CD4-positive, alpha-beta T cell treated with Interleukin-6 at 100 ng/mL for 8 hours (primary cell): Measurements from ENCODE around the gene NHERF1.
A peak's percentile ranks its signal among the peaks of the same experiment; 100 is the strongest.

Experiments
- DNase-seq: peaks from one replicate; pipeline ENCODE4 v3.0.0-alpha.2; 2020; ENCODE audit warnings: mixed read lengths, low spot score

Gene NHERF1

DNA sequence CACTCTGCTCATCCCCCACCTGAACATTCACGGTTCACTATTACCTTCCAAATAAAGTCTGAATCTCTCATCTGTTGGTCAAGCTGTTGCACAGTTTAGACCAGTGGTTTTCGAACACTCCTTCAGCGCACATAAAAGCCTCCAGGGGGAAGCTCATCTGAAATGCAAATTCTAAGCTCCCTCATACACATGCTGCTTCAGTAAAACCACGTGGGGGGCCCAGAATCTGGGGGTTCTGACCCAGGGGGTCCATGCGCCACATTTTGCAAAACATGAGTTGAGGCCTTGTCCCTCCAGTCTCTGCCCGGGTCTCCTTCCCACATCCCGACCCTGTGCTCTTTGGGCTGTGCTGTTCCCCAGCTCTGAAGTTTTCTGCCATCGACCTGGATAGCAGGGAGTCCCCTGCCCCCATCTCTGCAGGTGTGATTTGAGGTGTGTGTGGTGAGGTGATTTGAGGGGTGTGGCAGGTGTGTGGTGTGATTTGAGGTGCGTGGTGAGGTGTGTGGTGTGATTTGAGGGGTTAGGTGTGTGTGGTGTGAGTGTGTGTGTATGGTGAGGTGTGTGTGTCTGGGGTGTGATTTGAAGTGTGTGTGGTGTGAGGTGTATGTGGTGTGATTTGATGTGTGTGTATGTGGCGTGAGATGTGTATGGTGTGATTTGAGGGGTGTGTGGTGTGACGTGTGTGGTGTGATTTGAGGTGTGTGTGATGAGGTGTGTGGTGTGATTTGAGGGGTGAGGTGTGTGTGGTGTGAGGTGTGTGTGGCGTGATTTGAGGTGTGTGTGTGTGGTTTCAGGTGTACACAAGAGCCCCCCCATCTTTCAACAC is 16.2 kb upstream of the NHERF1 start:
- DNase-seq: no peak

DNA sequence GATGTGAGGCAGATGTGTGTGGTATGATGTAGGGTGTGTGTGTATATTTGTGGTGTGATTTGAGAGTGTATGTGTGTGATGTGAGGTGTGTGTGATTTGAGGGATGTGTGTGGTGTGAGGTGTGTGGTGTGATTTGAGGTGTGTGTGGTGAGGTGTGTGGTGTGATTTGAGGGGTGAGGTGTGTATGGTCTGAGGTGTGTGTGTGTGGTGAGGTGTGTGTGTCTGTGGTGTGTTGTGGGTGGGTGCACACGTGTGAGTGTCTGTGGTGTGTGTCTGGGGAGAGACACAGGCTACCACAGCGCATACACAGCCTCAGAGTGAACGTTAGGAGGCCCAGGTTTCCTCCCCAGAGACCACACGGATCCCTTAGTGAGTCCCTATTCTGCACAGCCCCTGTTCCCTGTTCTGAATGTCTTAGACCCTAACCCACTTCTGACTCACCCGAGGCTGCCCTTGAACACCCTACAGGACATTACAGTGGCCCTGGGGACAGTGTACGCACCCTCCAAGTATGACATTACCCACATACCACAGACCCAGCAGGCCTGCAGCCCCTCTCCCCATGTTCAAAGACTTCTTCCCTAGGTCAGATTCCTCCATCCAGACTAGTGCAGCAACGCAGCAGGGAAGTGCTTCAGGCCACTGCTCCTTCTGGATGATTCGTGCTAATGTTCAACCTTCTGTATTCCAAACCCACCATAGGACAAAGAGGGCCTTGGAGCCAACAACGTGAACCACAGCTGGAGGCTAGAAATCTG is 14.9 kb upstream of the NHERF1 start:
- DNase-seq: no peak

DNA sequence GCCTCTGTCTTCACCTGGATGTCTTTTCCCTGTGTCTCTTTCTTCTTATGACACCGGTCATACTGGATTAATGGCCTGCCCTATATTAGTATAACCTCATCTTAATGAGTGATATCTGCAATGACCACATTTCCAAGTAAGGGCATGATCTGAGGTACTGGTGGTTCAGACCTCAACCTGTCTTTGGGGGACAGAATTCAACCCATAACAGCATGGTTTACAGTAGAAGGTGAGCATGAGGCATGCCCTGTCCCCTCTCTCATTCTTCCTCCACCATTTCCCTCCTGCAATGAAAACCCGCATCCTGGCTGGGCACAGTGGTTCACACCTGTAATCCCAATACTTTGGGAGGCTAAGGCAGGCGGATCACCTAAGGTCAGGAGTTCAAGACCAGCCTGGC is 14.2 kb upstream of the NHERF1 start:
- DNase-seq: no peak

DNA sequence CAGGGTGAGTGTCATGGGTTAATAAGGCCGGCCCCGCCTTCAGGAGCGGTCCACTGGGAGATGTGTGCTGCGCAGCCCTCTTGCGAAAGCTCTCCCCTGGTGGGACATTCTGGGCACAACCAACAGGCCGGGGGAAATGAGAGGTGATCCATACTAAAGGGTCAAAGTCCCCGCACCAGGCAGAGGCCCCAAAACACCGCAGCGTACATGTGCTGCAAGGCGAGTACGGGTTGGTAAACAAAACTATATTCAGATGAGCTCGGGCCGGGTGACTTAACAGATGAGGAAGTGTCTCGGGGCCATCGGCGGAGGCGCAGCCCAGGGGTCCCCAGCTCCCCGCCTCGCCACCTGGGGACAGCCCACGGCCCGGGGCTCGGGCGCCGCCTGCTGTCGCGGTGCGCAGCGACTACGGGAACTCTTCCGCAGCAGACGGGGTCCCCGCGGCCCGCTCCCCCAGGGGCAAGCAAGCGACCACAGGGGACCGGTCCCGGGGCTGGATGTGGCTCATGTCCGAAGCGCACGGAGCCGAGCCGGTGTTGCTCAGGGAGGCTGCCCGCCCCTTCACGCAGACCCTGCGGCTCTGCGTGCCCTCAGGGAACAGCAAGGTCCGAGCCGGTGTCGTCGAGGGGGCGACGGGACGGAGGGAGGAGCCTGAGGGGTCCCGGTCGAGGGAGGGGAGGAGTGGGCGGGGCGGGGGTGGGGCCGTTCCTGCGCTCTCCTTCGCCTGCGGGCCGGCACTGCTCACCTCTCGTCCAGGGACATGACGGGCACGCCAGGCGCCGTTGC is 11.7 kb upstream of the NHERF1 start, which contains the start of gene RAB37:
Gene RAB37 (plus strand): TSS at position 744 of the 786 bp plus-strand sequence. CDS start 17 bp downstream, at position 761.
- DNase-seq: peak; percentile 40

DNA sequence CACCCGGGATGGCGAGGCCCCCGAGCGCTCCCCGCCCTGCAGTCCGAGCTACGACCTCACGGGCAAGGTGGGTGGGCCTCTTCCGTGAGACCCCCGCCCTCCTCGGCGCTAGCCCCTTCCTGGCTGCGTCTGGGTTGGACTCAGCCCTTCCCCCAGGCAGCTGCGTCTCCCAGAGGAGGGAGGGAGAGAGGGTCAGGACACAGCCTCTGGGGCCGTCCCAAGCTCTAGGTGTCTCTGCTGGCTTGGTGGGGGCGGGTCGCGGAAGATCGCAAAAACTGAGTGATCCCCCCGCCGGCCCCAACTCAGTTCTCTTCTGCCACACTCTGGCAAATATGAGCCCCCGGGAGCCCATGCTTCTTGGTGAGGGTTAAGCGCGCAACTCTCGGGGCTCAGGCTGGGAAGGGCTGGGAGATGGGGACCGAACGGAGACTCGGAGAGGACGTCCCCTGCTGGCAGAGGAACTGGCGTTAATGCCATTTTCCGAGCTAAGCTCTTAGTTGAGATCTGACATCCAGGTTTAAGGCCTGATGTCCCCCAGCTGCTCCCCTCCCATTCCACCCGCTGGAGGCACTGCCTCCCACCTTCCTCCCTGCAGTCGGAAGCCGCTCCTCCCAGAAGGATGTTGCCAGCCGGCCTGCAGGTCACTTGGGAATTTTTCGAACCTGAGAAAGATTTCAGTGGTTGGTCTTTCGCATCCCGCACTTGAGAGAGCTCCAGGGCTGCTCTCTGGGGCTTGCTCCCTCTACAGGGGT is 11.0 kb upstream of the NHERF1 start:
- peak; percentile 38 for DNase-seq

DNA sequence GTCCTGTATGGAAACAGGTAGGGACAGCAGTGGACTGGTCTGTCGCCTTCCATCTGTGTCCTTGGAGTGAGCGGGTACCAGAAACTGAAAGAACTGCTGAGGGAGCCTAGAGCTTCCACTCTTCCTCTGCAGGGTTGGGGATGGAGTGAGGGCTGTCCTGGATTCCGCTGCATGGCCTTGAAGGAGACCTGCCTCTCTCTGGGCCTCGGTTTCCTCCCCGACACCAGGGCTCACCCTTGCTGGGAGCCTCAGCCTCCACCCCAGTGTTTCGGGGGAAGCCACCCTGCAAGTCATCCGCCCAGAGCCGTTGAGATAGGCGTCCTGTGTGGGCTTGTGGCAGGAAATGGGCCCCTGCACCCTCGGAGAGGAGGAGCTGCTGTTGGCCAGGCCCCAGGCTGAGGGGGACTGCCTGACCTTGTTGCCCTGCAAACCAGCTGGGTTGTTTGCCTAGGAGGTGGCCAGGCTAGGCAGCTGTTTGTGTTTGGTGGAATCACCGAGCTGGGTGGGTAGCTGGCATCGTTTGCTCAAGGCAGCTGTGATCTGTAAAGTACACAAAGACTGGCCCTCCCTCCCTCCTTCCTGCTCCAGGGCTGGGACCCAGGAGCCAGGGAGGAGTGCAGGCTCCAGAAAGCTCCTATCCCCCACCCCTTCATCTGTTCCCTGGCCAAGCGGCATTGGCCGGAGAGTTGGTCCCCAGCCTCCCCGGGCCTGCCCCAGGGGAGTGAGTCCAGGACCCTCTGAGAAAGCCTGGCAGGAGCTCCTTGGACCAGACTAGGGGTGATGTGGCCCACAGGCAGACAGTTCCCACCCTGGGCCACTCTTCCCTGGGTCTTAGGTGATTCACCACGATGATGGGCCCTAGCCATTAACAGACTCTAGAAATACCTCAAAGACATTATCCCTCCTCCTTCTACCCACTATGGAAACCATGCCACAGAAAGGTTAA is 10.1 kb upstream of the NHERF1 start:
- peak; percentile 83 for DNase-seq

DNA sequence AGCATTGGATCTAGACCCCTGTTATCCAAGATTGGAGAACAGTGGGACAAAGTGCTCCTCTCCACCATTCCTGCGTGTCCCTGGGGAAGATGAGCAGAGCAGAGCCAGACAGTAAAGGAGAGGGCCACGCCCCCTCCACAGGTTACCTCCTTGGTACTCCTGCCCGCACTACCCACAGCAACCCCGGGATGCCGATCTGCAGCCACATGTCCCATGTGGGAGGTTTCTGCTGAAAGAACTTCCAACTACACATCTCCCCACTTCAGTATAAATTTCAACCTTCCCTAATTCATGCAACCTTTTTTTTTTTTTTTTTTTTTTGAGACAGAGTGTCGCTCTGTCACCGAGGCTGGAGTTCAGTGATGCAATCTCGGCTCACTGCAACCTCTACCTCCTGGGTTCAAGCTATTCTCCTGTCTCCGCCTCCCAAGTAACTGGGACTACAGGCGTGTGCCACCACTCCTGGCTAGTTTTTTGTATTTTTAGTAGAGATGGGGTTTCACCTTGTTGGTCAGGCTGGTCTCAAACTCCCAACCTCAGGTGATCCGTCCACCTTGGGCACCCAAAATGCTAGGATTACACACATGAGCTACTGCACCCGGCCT is 9.1 kb upstream of the NHERF1 start:
- no peak for DNase-seq

DNA sequence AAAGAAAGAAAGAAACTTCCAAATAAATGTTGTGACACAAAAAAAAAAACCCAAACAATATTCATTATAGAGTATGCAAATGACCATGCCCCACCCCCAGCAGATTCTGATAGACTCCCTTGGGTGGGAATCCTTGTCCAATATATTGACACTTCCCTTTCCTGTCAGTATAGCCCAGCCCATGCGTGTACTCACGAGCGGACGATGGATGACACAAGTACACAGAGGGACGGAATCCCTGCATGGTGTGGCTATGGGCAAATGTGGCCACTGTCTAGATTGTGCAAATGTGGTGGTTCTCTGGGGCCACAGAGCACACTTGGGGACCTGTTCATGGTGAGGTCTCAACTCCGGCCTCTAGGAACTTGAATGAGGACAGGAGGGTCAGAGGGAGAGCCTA is 8.3 kb upstream of the NHERF1 start:
- DNase-seq: no peak

DNA sequence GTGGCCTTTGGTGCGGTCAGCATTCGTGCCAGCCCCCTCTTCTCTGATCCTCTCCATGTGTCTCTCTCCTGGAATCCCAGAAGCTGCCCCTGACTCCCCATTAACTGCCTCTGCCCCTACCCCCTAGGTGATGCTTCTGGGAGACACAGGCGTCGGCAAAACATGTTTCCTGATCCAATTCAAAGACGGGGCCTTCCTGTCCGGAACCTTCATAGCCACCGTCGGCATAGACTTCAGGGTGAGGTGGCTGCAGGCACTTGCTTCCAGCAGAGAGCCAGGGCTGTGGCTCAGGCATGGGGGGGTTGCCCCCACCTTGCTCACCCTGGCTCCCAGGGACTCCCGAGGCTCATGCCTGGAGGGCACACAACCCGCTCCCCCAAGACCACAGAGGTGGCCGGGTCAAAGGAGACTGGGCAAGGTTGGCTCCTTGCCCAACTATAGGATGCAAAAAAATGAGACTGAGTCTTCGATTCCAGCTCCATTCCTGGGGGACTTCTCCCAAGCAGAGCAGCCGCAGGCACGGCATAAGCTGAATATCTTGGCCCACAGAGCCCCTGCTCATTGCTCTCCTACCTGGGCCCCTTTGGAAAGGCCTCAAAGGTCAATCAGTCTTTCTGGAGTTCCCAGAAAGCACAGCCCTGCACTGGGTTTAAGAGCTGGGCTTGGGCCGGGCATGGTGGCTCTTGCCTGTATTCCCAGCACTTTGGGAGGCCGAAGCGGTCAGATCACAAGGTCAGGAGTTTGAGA is 7.6 kb upstream of the NHERF1 start:
- DNase-seq: no peak

DNA sequence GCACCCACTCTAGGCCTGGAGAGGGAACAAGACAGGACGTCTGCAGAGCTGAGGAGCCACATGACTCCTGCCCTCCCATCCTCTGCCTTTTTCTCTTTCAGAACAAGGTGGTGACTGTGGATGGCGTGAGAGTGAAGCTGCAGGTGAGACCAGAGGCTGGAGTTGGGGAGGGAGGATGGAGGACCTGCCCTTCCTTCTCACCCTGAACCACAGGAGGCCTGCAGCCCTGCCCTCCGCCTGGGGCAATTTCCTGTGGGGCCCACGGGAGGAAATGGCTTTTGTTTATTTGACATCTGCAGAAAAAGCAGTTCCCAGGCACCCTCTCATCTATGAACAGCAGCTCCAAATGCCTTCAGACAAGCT is 6.3 kb upstream of the NHERF1 start:
- DNase-seq: peak; percentile 74

DNA sequence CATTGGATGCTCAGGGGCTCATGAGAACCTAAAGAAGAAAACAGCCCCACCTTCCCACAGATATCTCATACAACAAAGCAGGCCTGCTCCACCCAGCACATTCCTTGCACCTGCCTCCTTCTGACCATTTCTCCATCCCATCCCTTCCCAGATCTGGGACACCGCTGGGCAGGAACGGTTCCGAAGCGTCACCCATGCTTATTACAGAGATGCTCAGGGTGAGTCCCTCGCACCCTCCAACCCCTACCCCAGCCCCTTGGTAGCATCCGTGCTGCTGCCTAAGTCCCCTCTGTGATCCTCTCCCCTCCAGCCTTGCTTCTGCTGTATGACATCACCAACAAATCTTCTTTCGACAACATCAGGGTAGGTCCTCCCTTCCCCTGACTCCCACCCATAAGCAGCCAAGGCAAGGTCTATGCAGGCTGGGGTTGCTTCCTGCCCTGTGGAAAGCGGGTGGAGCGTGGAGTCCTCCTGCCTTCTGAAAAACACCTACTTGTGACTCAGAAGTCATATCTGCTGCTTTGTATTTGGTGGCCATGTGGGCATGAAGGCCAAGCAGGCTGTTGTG is 5.4 kb upstream of the NHERF1 start:
- DNase-seq: no peak

DNA sequence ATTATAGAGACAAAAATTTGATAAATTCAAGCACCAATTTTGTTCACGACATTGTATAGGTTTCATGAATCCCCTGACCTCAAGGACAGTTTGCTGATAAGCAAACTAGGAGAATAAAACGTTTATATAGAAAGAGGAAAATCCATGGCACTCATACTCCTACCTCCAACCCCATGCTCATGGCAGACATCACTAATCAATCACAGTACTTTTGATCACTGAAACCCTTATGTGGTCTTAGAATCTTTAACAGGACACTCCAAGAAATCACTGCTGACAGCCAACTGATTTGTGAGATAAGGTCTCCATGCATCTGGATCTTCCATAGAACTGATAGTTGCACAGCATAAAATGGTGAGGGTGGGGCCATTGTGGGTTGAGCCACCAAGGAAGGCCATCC is 4.7 kb upstream of the NHERF1 start:
- DNase-seq: no peak

DNA sequence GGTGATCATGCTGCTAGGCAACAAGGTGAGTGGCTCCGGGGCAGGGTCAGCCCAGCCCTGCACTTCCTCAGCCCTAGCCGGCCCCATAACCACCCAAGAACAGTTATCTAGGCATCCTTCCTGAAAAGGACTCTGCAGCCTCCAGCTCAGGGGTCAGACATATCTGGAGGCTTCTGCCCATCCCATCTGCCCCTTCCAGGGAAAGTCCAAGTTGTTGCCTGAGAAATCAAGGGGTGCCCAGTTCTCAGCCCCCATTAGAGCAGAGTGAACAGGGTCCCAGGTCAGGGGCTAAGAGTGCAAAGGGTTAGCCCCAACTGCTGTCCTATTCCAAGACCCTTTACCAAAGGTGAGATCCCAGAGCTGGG is 4.1 kb upstream of the NHERF1 start:
- DNase-seq: no peak

DNA sequence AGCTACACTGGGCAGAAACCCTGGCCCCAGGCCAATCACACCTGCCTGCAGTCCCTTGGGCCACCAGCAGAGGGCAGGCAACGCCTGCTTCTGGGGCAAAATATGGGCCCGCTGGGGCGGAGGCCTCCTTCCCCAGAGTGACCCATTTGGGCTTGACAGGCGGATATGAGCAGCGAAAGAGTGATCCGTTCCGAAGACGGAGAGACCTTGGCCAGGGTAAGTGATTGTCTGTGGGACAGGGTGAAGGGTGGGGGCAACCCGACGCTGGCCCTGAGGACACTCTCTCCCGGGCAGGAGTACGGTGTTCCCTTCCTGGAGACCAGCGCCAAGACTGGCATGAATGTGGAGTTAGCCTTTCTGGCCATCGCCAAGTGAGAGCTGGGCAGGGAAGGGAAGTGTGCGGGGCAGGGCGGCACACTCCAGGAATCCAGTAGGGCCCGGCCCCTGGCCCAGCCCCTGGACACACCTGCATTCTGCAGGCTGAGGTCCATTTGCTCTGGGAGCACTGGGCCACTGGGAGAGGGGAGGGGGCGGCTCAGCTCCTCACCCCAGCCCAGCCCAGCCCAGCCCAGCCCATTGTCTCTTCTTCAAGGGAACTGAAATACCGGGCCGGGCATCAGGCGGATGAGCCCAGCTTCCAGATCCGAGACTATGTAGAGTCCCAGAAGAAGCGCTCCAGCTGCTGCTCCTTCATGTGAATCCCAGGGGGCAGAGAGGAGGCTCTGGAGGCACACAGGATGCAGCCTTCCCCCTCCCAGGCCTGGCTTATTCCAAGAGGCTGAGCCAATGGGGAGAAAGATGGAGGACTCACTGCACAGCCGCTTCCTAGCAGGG is 3.5 kb upstream of the NHERF1 start:
- peak; percentile 80 for DNase-seq

DNA sequence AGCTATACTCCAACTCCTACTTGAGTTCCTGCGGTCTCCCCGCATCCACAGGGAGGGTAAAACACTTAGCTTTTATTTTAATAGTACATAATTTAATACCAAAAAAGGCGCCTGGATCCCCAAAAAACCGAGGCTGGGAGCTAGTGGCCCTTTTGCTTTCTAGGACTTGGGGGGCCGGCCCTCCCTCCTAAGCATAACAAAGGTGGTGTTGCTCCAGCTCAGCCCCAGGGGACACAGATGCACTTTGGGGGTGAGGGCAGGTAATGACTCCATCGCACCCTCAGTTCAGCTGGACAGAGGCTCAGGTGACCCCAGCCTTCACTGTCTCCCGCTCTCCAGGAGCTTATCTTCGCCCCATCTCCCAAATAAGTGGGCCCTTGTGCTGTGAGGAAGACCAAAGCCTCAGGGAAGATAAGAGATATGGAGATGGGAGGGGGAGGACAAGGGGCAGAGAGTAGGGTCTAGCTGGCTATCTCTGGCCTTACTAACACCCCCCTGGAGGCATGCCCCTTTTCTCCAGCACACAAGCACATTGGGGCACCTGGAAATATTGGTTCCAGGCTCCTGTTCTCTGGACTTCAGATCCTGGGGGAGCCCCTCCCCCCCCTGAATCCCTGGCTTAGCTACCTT is 2.8 kb upstream of the NHERF1 start:
- DNase-seq: no peak

DNA sequence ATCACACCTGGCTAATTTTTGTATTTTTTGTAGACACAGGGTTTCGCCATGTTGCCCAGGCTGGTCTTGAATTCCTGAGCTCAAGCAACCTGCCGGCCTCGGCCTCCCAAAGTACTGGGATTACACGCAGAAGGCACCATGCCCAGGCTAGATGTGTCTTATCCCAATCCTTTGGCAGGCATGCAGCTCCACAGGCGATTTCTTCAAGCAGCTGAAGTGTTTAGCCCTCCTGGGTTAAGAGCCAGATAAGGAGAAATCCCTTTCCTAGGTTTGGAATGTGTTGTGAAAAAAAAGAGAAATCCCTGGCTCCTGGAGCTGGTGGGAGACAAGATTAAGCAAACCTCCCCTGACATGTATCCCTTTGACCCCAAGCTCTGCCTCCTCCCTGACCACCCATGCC is 2.1 kb upstream of the NHERF1 start:
- no peak for DNase-seq

DNA sequence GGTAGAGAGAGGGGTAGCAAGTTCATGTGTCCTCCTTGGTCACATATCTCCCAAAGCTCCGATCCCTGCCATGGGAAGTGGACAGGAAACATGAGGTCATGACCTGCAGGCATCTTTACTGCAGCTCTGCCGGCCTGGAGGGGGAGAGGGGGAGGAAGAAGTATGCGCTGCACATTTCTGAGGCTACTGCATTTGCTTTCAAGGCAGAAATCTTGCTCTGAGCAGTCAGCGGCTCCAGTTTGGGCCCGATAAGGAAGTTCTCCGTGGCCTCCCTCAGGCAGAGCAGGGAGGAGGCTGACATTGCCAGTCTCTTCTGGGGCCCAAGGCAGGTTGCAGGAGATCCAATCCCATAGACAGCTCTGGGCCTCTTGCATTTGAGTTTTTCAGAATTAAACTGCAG is 1.5 kb upstream of the NHERF1 start:
- DNase-seq: no peak

DNA sequence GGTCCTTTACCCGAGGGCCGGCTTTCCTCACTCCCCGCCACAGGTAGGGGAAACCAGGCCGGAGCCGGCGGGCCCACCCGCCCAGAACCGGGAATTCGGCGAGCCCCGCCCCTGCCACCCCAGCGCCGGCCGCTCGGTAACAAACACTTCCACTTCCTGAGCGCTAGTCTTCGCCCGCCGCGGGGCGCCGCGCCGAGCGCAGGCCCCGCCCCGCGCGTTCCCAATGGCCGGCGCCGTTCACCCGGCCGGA is 224 bp upstream of the NHERF1 start:
- DNase-seq: no peak
